ENCODE results near the gene HEG1. TPM values are rescaled to one million over a fixed set of nuclear protein-coding genes. Genes with fewer than 3 reads are reported as not detected.
A peak's percentile ranks its signal among the peaks of the same experiment; 100 is the strongest.

Gene HEG1
- total and polyA plus RNA-seq, 2 of the 13 experiments (the other 11 are each of a cell fraction or from before 2014, with no cell fraction given), result 10.7 to 18.2 TPM

DNA sequence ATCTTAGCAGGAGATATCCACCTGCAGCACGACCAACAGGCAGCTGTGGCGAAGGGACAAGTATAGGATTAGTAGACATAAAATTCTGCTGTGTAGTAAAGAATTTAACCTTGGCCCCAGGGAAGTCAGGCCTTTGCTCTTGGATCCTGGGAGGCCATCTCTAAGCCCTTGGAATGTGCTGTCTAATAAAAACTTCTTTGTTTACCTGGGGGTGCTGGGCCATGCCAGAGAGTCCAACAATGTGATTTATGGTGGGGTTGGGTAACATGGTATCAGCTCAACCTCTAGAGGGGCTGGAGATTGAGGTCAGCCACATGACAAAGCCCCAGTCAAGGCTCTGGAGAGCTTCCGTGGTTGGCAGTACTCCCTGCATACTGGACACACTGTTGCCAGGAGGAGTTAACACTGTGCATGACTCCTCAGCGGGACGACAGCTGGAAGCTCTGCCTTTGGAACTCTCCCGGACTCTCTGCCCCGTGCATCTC is 52.4 kb downstream of the HEG1 start (continued):
- TF ChIP-seq CBX2 (IDR thresholded peaks at IDR 0.05; ENCODE audit: low read depth, low read length) (no peak), CBX2 (CRISPR knock-in tag; IDR thresholded peaks at IDR 0.05; ENCODE audit: low read depth) (no peak), NR2F2 (IDR thresholded peaks at IDR 0.05; ENCODE audit: borderline replicate concordance, low read depth) (peak; percentile 95), PRMT3 (CRISPR knock-in tag; IDR thresholded peaks at IDR 0.05; ENCODE audit: borderline replicate concordance, low read depth) (no peak), KAT8 (CRISPR knock-in tag; IDR thresholded peaks at IDR 0.05) (peak; percentile 63), SMAD3 (CRISPR knock-in tag; IDR thresholded peaks at IDR 0.05) (0 out of 2 replicates have a peak, but pooled peaks have one; percentile 44), TAF1 (CRISPR knock-in tag; IDR thresholded peaks at IDR 0.05) (no peak), ZNF143 (CRISPR knock-in tag; IDR thresholded peaks at IDR 0.05) (no peak; the same call in 1 of the 2 replicates), MAFG (CRISPR knock-in tag; IDR thresholded peaks at IDR 0.05) (peak; percentile 70; the same call in 1 of the 2 replicates), SRSF4 (IDR thresholded peaks at IDR 0.05; ENCODE audit: low read depth, low read length, poor library complexity, severe bottlenecking) (no peak), MED13 (CRISPR knock-in tag; IDR thresholded peaks at IDR 0.05) (peak; percentile 83), HNRNPH1 (optimal IDR thresholded peaks at IDR 0.05; ENCODE audit: low read depth, low read length) (no peak), TP53 (CRISPR knock-in tag; conservative IDR thresholded peaks at IDR 0.05) (no peak), PPARG (CRISPR knock-in tag; conservative IDR thresholded peaks at IDR 0.05) (peak; percentile 86), MTF2 (CRISPR knock-in tag; IDR thresholded peaks at IDR 0.05; ENCODE audit: borderline replicate concordance) (no peak), ETV5 (CRISPR knock-in tag; IDR thresholded peaks at IDR 0.05; ENCODE audit: borderline replicate concordance) (peak; percentile 18; the same call in 1 of the 2 replicates)
- TF ChIP-seq, protein P1, sequence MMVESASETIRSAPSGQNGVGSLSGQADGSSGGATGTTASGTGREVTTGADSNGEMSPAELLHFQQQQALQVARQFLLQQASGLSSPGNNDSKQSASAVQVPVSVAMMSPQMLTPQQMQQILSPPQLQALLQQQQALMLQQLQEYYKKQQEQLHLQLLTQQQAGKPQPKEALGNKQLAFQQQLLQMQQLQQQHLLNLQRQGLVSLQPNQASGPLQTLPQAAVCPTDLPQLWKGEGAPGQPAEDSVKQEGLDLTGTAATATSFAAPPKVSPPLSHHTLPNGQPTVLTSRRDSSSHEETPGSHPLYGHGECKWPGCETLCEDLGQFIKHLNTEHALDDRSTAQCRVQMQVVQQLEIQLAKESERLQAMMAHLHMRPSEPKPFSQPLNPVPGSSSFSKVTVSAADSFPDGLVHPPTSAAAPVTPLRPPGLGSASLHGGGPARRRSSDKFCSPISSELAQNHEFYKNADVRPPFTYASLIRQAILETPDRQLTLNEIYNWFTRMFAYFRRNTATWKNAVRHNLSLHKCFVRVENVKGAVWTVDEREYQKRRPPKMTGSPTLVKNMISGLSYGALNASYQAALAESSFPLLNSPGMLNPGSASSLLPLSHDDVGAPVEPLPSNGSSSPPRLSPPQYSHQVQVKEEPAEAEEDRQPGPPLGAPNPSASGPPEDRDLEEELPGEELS (CRISPR knock-in tag; IDR thresholded peaks at IDR 0.05), result peak; percentile 95
- TF ChIP-seq, protein P2, sequence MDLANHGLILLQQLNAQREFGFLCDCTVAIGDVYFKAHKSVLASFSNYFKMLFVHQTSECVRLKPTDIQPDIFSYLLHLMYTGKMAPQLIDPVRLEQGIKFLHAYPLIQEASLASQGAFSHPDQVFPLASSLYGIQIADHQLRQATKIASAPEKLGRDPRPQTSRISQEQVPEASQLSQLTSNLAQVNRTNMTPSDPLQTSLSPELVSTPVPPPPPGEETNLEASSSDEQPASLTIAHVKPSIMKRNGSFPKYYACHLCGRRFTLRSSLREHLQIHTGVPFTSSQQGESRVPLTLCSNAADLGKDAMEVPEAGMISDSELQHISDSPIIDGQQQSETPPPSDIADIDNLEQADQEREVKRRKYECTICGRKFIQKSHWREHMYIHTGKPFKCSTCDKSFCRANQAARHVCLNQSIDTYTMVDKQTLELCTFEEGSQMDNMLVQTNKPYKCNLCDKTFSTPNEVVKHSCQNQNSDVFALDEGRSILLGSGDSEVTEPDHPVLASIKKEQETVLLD (CRISPR knock-in tag; IDR thresholded peaks at IDR 0.05; ENCODE audit: low read depth), result no peak
- TF ChIP-seq, protein P3, sequence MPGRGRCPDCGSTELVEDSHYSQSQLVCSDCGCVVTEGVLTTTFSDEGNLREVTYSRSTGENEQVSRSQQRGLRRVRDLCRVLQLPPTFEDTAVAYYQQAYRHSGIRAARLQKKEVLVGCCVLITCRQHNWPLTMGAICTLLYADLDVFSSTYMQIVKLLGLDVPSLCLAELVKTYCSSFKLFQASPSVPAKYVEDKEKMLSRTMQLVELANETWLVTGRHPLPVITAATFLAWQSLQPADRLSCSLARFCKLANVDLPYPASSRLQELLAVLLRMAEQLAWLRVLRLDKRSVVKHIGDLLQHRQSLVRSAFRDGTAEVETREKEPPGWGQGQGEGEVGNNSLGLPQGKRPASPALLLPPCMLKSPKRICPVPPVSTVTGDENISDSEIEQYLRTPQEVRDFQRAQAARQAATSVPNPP (CRISPR knock-in tag; IDR thresholded peaks at IDR 0.05), result no peak
- TF ChIP-seq, protein P4, sequence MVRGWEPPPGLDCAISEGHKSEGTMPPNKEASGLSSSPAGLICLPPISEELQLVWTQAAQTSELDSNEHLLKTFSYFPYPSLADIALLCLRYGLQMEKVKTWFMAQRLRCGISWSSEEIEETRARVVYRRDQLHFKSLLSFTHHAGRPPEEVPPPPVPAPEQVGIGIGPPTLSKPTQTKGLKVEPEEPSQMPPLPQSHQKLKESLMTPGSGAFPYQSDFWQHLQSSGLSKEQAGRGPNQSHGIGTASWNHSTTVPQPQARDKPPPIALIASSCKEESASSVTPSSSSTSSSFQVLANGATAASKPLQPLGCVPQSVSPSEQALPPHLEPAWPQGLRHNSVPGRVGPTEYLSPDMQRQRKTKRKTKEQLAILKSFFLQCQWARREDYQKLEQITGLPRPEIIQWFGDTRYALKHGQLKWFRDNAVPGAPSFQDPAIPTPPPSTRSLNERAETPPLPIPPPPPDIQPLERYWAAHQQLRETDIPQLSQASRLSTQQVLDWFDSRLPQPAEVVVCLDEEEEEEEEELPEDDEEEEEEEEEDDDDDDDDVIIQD (CRISPR knock-in tag; IDR thresholded peaks at IDR 0.05; ENCODE audit: low read depth), result no peak
- TF ChIP-seq, protein P5, sequence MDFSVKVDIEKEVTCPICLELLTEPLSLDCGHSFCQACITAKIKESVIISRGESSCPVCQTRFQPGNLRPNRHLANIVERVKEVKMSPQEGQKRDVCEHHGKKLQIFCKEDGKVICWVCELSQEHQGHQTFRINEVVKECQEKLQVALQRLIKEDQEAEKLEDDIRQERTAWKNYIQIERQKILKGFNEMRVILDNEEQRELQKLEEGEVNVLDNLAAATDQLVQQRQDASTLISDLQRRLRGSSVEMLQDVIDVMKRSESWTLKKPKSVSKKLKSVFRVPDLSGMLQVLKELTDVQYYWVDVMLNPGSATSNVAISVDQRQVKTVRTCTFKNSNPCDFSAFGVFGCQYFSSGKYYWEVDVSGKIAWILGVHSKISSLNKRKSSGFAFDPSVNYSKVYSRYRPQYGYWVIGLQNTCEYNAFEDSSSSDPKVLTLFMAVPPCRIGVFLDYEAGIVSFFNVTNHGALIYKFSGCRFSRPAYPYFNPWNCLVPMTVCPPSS (IDR thresholded peaks at IDR 0.05), result no peak
- TF ChIP-seq, protein P6, sequence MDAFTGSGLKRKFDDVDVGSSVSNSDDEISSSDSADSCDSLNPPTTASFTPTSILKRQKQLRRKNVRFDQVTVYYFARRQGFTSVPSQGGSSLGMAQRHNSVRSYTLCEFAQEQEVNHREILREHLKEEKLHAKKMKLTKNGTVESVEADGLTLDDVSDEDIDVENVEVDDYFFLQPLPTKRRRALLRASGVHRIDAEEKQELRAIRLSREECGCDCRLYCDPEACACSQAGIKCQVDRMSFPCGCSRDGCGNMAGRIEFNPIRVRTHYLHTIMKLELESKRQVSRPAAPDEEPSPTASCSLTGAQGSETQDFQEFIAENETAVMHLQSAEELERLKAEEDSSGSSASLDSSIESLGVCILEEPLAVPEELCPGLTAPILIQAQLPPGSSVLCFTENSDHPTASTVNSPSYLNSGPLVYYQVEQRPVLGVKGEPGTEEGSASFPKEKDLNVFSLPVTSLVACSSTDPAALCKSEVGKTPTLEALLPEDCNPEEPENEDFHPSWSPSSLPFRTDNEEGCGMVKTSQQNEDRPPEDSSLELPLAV (CRISPR knock-in tag; conservative IDR thresholded peaks at IDR 0.05; ENCODE audit: low read depth), result no peak

All from HepG2 (cell line).